BLaER1 treated with 17β-estradiol and CSF1 and Interleukin-3, amounts not matched to agents 10 nM and 100 nM (cell line): ENCODE measurements around the gene NOSIP.

Experiments used
- H3K27ac ChIP-seq, 11 experiments: shearing (Covaris generic); formaldehyde crosslinking; 2 replicates each; pipeline ENCODE4 v1.8.1; 2022
- H3K27me3 ChIP-seq, 11 experiments: shearing (Covaris generic); formaldehyde crosslinking; 2 replicates each; pipeline ENCODE4 v1.8.1; 2022
- H3K36me3 ChIP-seq, 11 experiments: shearing (Covaris generic); formaldehyde crosslinking; 2 replicates each; pipeline ENCODE4 v1.8.1; 2022
- H3K4me1 ChIP-seq, 10 experiments: shearing (Covaris generic); formaldehyde crosslinking; 2 replicates each; pipeline ENCODE4 v1.8.1; 2022
- H3K4me2 ChIP-seq, 11 experiments: shearing (Covaris generic); formaldehyde crosslinking; 2 replicates each; pipeline ENCODE4 v1.8.1; 2022
- H3K4me3 ChIP-seq, 10 experiments: shearing (Covaris generic); formaldehyde crosslinking; 2 replicates each; pipeline ENCODE4 v1.8.1; 2022
- H3K9ac ChIP-seq, 11 experiments: shearing (Covaris generic); formaldehyde crosslinking; 2 replicates each; pipeline ENCODE4 v1.8.1; 2022
- H3K9me3 ChIP-seq, 11 experiments: shearing (Covaris generic); formaldehyde crosslinking; replicated peaks in 1 of 11; 2 replicates each; pipeline ENCODE4 v1.8.1; 2022
- H4K20me1 ChIP-seq, 11 experiments: shearing (Covaris generic); formaldehyde crosslinking; 2 replicates each; pipeline ENCODE4 v1.8.1; 2022
- Cebpa-rat ChIP-seq, 11 experiments: shearing (Covaris generic); IDR thresholded peaks; 2 replicates each; pipeline ENCODE4 v1.8.1; 2022

The NOSIP gene

GRCh38 chr19:49541914-49542313 is 38.4 kb downstream of the NOSIP start:
- Histone ChIP-seq H3K4me1 (peaks cover 27 to 47% (median 39%) of the 10 kb centered on the region in 10 experiments), H4K20me1 (peaks cover 0 to 8% (median 0%) of the 10 kb centered on the region in 11 experiments; a peak in 1 of 22 replicates), H3K27me3 (peaks cover 0 to 4% (median 0%) of the 10 kb centered on the region in 11 experiments; a peak in 2 of 22 replicates), H3K9me3 (no peaks in the 10 kb centered on the region), H3K27ac (no peak overlapping the region), H3K4me2 (no peak overlapping the region), H3K36me3 (peaks cover 0 to 63% (median 0%) of the 10 kb centered on the region in 11 experiments; a peak in 10 of 22 replicates), H3K4me3 (no peak overlapping the region), H3K9ac (no peak overlapping the region)
- TF ChIP-seq Cebpa-rat (IDR thresholded peaks at IDR 0.05) = no peak

- Histone ChIP-seq H3K9me3 (no peaks in the 10 kb centered on the region), H3K36me3 (peaks cover 0 to 72% (median 0%) of the 10 kb centered on the region in 11 experiments; a peak in 10 of 22 replicates), H3K4me2 (peak overlapping the region in 9 of 11 experiments; percentile 70 to 100 (median 78); a peak in 17 of 22 replicates), H3K27me3 (peaks cover 0 to 13% (median 3%) of the 10 kb centered on the region in 11 experiments; a peak in 9 of 22 replicates), H3K27ac (peak overlapping the region in 2 of 11 experiments; percentile 74 to 75; a peak in 1 of 22 replicates), H4K20me1 (peaks cover 0 to 16% (median 7%) of the 10 kb centered on the region in 11 experiments; a peak in 10 of 22 replicates), H3K9ac (0 out of 22 replicates have a peak overlapping the region, but pooled peaks of 1 of the 11 experiments have one; percentile 68), H3K4me1 (peaks cover 39 to 64% (median 54%) of the 10 kb centered on the region in 10 experiments), H3K4me3 (no peak overlapping the region)
- TF ChIP-seq Cebpa-rat (IDR thresholded peaks at IDR 0.05) = no peak
Observed at GRCh38 chr19:49539192-49539952, 41.0 kb downstream of the NOSIP start.

DNA sequence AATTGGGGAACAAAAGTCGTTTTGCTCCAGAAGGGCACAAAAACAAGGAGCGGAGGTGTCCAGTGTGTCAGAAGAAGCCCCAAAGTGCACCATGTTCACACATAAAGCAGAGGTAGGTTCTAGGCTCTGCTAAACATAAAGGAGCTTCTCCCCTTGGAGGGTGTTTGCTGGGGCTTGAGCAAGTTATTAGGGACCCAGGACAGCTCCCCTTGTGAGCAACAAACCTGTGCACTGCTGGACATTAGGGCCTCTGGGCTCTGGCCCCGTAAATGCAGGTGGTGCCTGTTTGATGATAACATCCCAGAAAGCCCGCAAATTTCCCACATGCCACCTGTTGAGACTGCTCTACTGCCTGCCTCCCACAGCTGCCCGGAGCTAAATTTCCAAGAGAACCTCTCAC is 41.7 kb downstream of the NOSIP start:
- H3K9me3 ChIP-seq = no peaks in the 10 kb centered on the region
- peak overlapping the region; percentile 70 to 100 (median 78); a peak in 21 of 22 replicates for H3K4me2 ChIP-seq
- peaks cover 42 to 64% (median 57%) of the 10 kb centered on the region in 10 experiments for H3K4me1 ChIP-seq
- H4K20me1 ChIP-seq = peaks cover 0 to 20% (median 8%) of the 10 kb centered on the region in 11 experiments; a peak in 10 of 22 replicates
- H3K27ac ChIP-seq = peak overlapping the region in 10 of 11 experiments; percentile 44 to 81 (median 75); a peak in 17 of 22 replicates
- peaks cover 0 to 19% (median 7%) of the 10 kb centered on the region in 11 experiments; a peak in 9 of 22 replicates for H3K27me3 ChIP-seq
- H3K9ac ChIP-seq = peak overlapping the region in 10 of 11 experiments; percentile 39 to 73 (median 60); a peak in 14 of 22 replicates
- H3K4me3 ChIP-seq = no peak overlapping the region
- TF ChIP-seq Cebpa-rat (IDR thresholded peaks at IDR 0.05) = no peak
- H3K36me3 ChIP-seq = peaks cover 0 to 69% (median 0%) of the 10 kb centered on the region in 11 experiments; a peak in 10 of 22 replicates

- peaks cover 0 to 64% (median 0%) of the 10 kb centered on the region in 11 experiments; a peak in 10 of 22 replicates for H3K36me3 ChIP-seq
- peaks cover 53 to 72% (median 65%) of the 10 kb centered on the region in 10 experiments for H3K4me1 ChIP-seq
- H3K9ac ChIP-seq = peak overlapping the region; percentile 52 to 73 (median 64); a peak in 18 of 22 replicates
- peaks cover 0 to 30% (median 13%) of the 10 kb centered on the region in 11 experiments; a peak in 12 of 22 replicates for H4K20me1 ChIP-seq
- no peak overlapping the region for H3K4me3 ChIP-seq
- peak overlapping the region; percentile 70 to 100 (median 78) for H3K4me2 ChIP-seq
- no peak for TF ChIP-seq Cebpa-rat (IDR thresholded peaks at IDR 0.05)
- peak overlapping the region; percentile 23 to 81 (median 75); a peak in 19 of 22 replicates for H3K27ac ChIP-seq
- no peaks in the 10 kb centered on the region for H3K9me3 ChIP-seq
- peaks cover 0 to 30% (median 17%) of the 10 kb centered on the region in 11 experiments; a peak in 16 of 22 replicates for H3K27me3 ChIP-seq
Observed at GRCh38 chr19:49536921-49537462, 43.4 kb downstream of the NOSIP start.

- peaks cover 53 to 71% (median 64%) of the 10 kb centered on the region in 10 experiments for H3K4me1 ChIP-seq
- no peak for TF ChIP-seq Cebpa-rat (IDR thresholded peaks at IDR 0.05)
- peak overlapping the region in 9 of 11 experiments; percentile 45 to 69 (median 59); a peak in 16 of 22 replicates for H3K9ac ChIP-seq
- H3K4me2 ChIP-seq = peak overlapping the region; percentile 89 to 100 (median 93)
- H3K9me3 ChIP-seq = no peaks in the 10 kb centered on the region
- peaks cover 0 to 63% (median 0%) of the 10 kb centered on the region in 11 experiments; a peak in 10 of 22 replicates for H3K36me3 ChIP-seq
- H3K4me3 ChIP-seq = peak overlapping the region in 9 of 10 experiments; percentile 45 to 66 (median 58); a peak in 12 of 20 replicates
- H3K27me3 ChIP-seq = peaks cover 0 to 30% (median 17%) of the 10 kb centered on the region in 11 experiments; a peak in 16 of 22 replicates
- peaks cover 0 to 38% (median 13%) of the 10 kb centered on the region in 11 experiments; a peak in 12 of 22 replicates for H4K20me1 ChIP-seq
- peak overlapping the region in 6 of 11 experiments; percentile 8 to 51 (median 30); a peak in 7 of 22 replicates for H3K27ac ChIP-seq
Observed at GRCh38 chr19:49534632-49535385, 45.5 kb downstream of the NOSIP start.

GRCh38 chr19:49533551-49534488 is 46.5 kb downstream of the NOSIP start:
- H3K9me3 ChIP-seq = no peaks in the 10 kb centered on the region
- peak overlapping the region; percentile 89 to 100 (median 93) for H3K4me2 ChIP-seq
- peaks cover 52 to 65% (median 57%) of the 10 kb centered on the region in 10 experiments for H3K4me1 ChIP-seq
- H3K27me3 ChIP-seq = peaks cover 0 to 38% (median 17%) of the 10 kb centered on the region in 11 experiments; a peak in 16 of 22 replicates
- peak overlapping the region; percentile 25 to 69 (median 57); a peak in 20 of 22 replicates for H3K9ac ChIP-seq
- peaks cover 0 to 63% (median 0%) of the 10 kb centered on the region in 11 experiments; a peak in 10 of 22 replicates for H3K36me3 ChIP-seq
- H3K4me3 ChIP-seq = peak overlapping the region; percentile 45 to 66 (median 58)
- H4K20me1 ChIP-seq = peaks cover 0 to 44% (median 13%) of the 10 kb centered on the region in 11 experiments; a peak in 13 of 22 replicates
- no peak for TF ChIP-seq Cebpa-rat (IDR thresholded peaks at IDR 0.05)
- H3K27ac ChIP-seq = peak overlapping the region in 7 of 11 experiments; percentile 8 to 59 (median 34); a peak in 8 of 22 replicates

DNA sequence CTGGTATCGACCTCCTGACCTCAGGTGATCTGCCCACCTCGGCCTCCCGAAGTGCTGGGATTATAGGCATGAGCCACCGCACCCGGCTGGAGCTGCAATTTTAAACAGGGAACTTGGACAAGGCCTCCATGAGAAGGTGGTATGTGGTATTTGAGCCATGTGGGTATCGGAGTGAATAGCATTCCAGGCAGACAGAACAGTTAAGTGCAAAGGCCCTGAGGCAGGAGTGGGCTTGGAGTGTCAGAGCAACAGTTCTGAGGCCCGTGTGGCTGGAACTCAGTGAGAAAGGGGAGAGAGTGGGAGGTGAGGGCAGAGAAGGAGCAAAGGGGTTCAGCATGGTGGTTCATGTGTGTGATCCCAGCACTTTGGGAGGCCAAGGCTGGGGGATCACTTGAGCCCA is 49.6 kb downstream of the NOSIP start:
- Histone ChIP-seq H4K20me1 (peaks cover 0 to 63% (median 14%) of the 10 kb centered on the region in 11 experiments; a peak in 13 of 22 replicates), H3K4me2 (no peak overlapping the region), H3K4me1 (peaks cover 39 to 59% (median 46%) of the 10 kb centered on the region in 10 experiments), H3K27me3 (peaks cover 0 to 32% (median 17%) of the 10 kb centered on the region in 11 experiments; a peak in 16 of 22 replicates), H3K4me3 (no peak overlapping the region), H3K9me3 (no peaks in the 10 kb centered on the region), H3K9ac (no peak overlapping the region), H3K27ac (no peak overlapping the region), H3K36me3 (peaks cover 0 to 71% (median 14%) of the 10 kb centered on the region in 11 experiments; a peak in 13 of 22 replicates)
- no peak for TF ChIP-seq Cebpa-rat (IDR thresholded peaks at IDR 0.05)
